ENCODE data around the gene CDH22. TPM values are rescaled to one million over a fixed set of nuclear protein-coding genes. Genes with fewer than 3 reads are reported as not detected.

The CDH22 gene
- total RNA-seq, 1 donor from 2014 or later = 0.09 TPM

- no peaks in the 10 kb centered on the region for H3K9me3 Mint-ChIP-seq
- H3K4me3 Mint-ChIP-seq = no peak overlapping the region
- no peak for TF ChIP-seq CTCF (conservative IDR thresholded peaks at IDR 0.05)
- no peak for DNase-seq (ENCODE audit: low read depth, low spot score)
- peaks cover 4% of the 10 kb centered on the region for H3K4me1 Mint-ChIP-seq
- H3K27me3 Mint-ChIP-seq (ENCODE audit: low read depth) = peaks cover 34% of the 10 kb centered on the region
- H3K27ac Mint-ChIP-seq (ENCODE audit: unreplicated experiment) = no peak overlapping the region
- H3K36me3 Mint-ChIP-seq (ENCODE audit: low read depth) = no peaks in the 10 kb centered on the region
Measured at GRCh38 chr20:46322641-46323040, 14.3 kb upstream of the CDH22 start.

- no peaks in the 10 kb centered on the region for H3K9me3 Mint-ChIP-seq
- TF ChIP-seq CTCF (conservative IDR thresholded peaks at IDR 0.05) = no peak
- no peaks in the 10 kb centered on the region for H3K36me3 Mint-ChIP-seq (ENCODE audit: low read depth)
- H3K27ac Mint-ChIP-seq (ENCODE audit: unreplicated experiment) = no peak overlapping the region
- H3K27me3 Mint-ChIP-seq (ENCODE audit: low read depth) = peaks cover 74% of the 10 kb centered on the region
- H3K4me3 Mint-ChIP-seq = no peak overlapping the region
- no peak for DNase-seq (ENCODE audit: low read depth, low spot score)
- H3K4me1 Mint-ChIP-seq = no peaks in the 10 kb centered on the region
Measured at GRCh38 chr20:46317685-46318177, 9.4 kb upstream of the CDH22 start.

- Mint-ChIP-seq H3K9me3 (no peaks in the 10 kb centered on the region), H3K36me3 (ENCODE audit: low read depth) (no peaks in the 10 kb centered on the region), H3K4me1 (peaks cover 2% of the 10 kb centered on the region), H3K4me3 (no peak overlapping the region), H3K27me3 (ENCODE audit: low read depth) (peaks cover 74% of the 10 kb centered on the region), H3K27ac (ENCODE audit: unreplicated experiment) (no peak overlapping the region)
- no peak for DNase-seq (ENCODE audit: low read depth, low spot score)
- TF ChIP-seq CTCF (conservative IDR thresholded peaks at IDR 0.05) = no peak
Measured at GRCh38 chr20:46316984-46317684, 8.8 kb upstream of the CDH22 start.

- no peaks in the 10 kb centered on the region for H3K9me3 Mint-ChIP-seq
- H3K27me3 Mint-ChIP-seq (ENCODE audit: low read depth) = peaks cover 76% of the 10 kb centered on the region
- no peak overlapping the region for H3K27ac Mint-ChIP-seq (ENCODE audit: unreplicated experiment)
- DNase-seq (ENCODE audit: low read depth, low spot score) = no peak
- TF ChIP-seq CTCF (conservative IDR thresholded peaks at IDR 0.05) = no peak
- peaks cover 9% of the 10 kb centered on the region for H3K4me1 Mint-ChIP-seq
- H3K4me3 Mint-ChIP-seq = no peak overlapping the region
- H3K36me3 Mint-ChIP-seq (ENCODE audit: low read depth) = no peaks in the 10 kb centered on the region
Measured at GRCh38 chr20:46315311-46315710, 7.0 kb upstream of the CDH22 start.

GRCh38 chr20:46312945-46313861 lies 4.9 kb upstream of the CDH22 start:
- DNase-seq (ENCODE audit: low read depth, low spot score) = no peak
- Mint-ChIP-seq H3K36me3 (ENCODE audit: low read depth) (no peaks in the 10 kb centered on the region), H3K27me3 (ENCODE audit: low read depth) (peaks cover 87% of the 10 kb centered on the region), H3K27ac (ENCODE audit: unreplicated experiment) (no peak overlapping the region), H3K9me3 (no peaks in the 10 kb centered on the region), H3K4me1 (peaks cover 14% of the 10 kb centered on the region), H3K4me3 (no peak overlapping the region)
- no peak for TF ChIP-seq CTCF (conservative IDR thresholded peaks at IDR 0.05)

Measured in neural crest cell (in vitro differentiated cells).